Osteocyte (in vitro differentiated cells): Measurements from ENCODE around the gene FOXS1. TPM values are rescaled to one million over a fixed set of nuclear protein-coding genes. Genes with fewer than 3 reads are reported as not detected.

Source experiments
- DNase-seq: peaks from one replicate; pipeline ENCODE4 v3.0.0; 2021; ENCODE audit warnings: mixed read lengths; ENCODE audit not compliant: unreplicated experiment; ENCODE audit errors: extremely low spot score
- H3K27ac Mint-ChIP-seq: one replicate; pipeline ENCODE4 v1.8.0; 2021; ENCODE audit warnings: mild to moderate bottlenecking, mixed read lengths; ENCODE audit not compliant: unreplicated experiment
- H3K27me3 Mint-ChIP-seq: one replicate; pipeline ENCODE4 v1.8.0; 2021; ENCODE audit warnings: mixed read lengths; ENCODE audit not compliant: unreplicated experiment
- H3K36me3 Mint-ChIP-seq: one replicate; pipeline ENCODE4 v1.8.0; 2021; ENCODE audit warnings: mixed read lengths; ENCODE audit not compliant: unreplicated experiment
- H3K4me1 Mint-ChIP-seq: one replicate; pipeline ENCODE4 v1.8.0; 2021; ENCODE audit warnings: mixed read lengths; ENCODE audit not compliant: unreplicated experiment
- H3K4me3 Mint-ChIP-seq: one replicate; pipeline ENCODE4 v1.8.0; 2021; ENCODE audit warnings: mild to moderate bottlenecking, moderate library complexity, mixed read lengths; ENCODE audit not compliant: unreplicated experiment
- H3K9me3 Mint-ChIP-seq: one replicate; pipeline ENCODE4 v1.8.0; 2021; ENCODE audit warnings: mixed read lengths; ENCODE audit not compliant: unreplicated experiment
- total RNA-seq: library from RNA; stranded (reverse); gene quantifications from 2 replicates; pipeline ENCODE4 v1.2.1, GENCODE V29; 2021
- TF ChIP-seq, protein P1 (sequence below): fragments of 200-600 bp; sonication (generic); IDR thresholded peaks from 2 replicates; pipeline ENCODE4 v1.5.0; 2021; ENCODE audit warnings: antibody characterized with exemption, mild to moderate bottlenecking, moderate library complexity

Gene FOXS1
- total RNA-seq, 1 donor from 2014 or later: 11.8 TPM

DNA sequence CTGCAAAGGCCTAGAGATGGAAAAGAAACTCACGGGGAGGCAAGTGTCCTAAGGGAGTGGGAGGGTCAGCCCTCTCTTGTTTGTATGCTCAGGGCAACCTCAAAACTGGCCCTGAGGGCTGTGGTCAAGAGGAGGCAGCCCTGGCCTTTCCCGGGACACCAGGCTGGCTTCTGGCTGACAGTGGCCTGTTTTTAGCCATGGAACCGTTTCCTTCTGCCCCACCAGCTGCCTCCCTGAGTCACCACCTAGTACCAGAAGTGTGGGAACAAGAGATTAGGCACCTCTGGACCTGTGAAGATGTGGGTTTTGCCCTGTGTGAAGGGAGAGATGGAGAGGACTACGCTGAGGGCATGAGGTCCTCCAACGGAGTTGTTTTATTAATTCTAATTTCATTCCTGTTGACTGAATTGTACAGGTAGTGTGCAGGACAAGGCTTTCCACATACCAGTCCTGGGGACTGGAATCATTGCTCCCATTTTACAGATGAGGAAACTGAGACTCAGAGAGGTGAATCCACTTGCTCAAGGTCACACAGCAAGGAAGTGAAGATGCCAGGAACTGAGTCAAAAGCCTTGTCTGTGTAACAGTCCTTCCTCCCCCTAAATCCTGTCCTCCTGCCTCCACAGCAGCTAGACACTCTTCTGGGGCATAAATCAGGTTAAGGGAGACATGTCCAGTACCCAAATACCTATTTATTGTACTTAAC lies 5.5 kb downstream of the FOXS1 start:
- no peak overlapping the region for H3K4me3 Mint-ChIP-seq
- DNase-seq: no peak
- no peak overlapping the region for H3K27ac Mint-ChIP-seq
- TF ChIP-seq, protein P1, sequence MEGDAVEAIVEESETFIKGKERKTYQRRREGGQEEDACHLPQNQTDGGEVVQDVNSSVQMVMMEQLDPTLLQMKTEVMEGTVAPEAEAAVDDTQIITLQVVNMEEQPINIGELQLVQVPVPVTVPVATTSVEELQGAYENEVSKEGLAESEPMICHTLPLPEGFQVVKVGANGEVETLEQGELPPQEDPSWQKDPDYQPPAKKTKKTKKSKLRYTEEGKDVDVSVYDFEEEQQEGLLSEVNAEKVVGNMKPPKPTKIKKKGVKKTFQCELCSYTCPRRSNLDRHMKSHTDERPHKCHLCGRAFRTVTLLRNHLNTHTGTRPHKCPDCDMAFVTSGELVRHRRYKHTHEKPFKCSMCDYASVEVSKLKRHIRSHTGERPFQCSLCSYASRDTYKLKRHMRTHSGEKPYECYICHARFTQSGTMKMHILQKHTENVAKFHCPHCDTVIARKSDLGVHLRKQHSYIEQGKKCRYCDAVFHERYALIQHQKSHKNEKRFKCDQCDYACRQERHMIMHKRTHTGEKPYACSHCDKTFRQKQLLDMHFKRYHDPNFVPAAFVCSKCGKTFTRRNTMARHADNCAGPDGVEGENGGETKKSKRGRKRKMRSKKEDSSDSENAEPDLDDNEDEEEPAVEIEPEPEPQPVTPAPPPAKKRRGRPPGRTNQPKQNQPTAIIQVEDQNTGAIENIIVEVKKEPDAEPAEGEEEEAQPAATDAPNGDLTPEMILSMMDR: no peak
- no peaks in the 10 kb centered on the region for H3K36me3 Mint-ChIP-seq
- no peaks in the 10 kb centered on the region for H3K9me3 Mint-ChIP-seq
- no peaks in the 10 kb centered on the region for H3K27me3 Mint-ChIP-seq
- peaks cover 43% of the 10 kb centered on the region for H3K4me1 Mint-ChIP-seq

DNA sequence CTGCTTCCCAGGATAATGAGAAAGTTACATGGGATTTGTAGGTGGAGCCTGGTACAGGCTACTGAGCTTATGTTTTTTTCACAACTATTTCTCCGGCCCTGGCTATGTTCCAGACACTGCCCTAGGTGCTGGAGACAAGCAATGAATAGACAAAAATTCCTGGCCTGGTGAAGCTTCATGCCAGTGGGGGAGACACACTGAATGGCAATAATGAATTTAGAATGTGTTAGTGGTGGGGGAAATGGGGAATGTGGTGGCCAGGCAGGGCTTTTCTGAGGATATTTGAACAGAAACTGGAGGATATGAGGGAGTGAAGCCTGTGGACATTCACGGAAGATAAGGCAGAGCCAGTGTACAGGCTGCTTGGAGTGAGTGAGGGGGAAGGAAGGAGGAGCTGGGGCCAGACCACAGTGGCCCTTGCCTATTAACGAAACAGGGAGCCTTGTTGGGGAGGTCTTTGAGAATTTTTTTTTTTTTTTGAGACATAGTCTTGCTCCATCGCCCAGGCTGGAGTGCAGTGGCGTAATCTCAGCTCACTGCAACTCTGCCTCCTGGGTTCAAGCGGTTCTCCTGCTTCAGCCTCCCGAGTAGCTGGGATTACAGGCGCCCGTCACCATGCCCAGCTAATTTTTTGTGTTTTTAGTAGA lies 6.6 kb downstream of the FOXS1 start:
- Mint-ChIP-seq H3K27me3 (no peaks in the 10 kb centered on the region), H3K36me3 (no peaks in the 10 kb centered on the region), H3K27ac (no peak overlapping the region), H3K4me3 (no peak overlapping the region), H3K4me1 (peaks cover 36% of the 10 kb centered on the region), H3K9me3 (no peaks in the 10 kb centered on the region)
- no peak for DNase-seq
- TF ChIP-seq, protein P1: no peak

DNA sequence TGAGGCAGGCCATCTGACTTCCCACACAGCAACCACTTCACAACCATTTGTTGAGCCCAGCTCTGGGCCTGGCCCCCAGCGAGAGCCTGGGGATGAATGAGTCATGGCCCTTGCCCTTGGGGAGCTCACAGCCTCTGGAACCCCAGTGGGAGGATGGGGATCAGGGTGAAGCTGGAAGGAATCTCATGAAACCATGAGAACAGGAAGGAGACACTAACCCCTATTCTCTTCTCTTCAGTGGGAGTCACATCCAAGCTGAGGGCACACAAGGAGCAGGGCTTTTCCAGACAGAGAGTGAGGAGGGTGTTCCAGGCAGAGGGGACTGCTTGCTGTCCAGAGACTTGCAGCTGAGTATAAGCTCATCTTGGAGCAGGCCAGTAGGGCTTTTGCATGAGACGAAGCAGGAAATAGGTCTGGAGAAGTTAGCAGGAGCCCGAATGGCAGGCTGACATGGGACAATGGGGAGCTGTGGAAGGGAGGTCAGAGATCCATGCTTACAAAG lies 7.5 kb downstream of the FOXS1 start:
- peaks cover 29% of the 10 kb centered on the region for H3K4me1 Mint-ChIP-seq
- no peaks in the 10 kb centered on the region for H3K27me3 Mint-ChIP-seq
- H3K36me3 Mint-ChIP-seq: no peaks in the 10 kb centered on the region
- H3K4me3 Mint-ChIP-seq: no peak overlapping the region
- H3K9me3 Mint-ChIP-seq: no peaks in the 10 kb centered on the region
- H3K27ac Mint-ChIP-seq: no peak overlapping the region
- DNase-seq: no peak
- TF ChIP-seq, protein P1: no peak

DNA sequence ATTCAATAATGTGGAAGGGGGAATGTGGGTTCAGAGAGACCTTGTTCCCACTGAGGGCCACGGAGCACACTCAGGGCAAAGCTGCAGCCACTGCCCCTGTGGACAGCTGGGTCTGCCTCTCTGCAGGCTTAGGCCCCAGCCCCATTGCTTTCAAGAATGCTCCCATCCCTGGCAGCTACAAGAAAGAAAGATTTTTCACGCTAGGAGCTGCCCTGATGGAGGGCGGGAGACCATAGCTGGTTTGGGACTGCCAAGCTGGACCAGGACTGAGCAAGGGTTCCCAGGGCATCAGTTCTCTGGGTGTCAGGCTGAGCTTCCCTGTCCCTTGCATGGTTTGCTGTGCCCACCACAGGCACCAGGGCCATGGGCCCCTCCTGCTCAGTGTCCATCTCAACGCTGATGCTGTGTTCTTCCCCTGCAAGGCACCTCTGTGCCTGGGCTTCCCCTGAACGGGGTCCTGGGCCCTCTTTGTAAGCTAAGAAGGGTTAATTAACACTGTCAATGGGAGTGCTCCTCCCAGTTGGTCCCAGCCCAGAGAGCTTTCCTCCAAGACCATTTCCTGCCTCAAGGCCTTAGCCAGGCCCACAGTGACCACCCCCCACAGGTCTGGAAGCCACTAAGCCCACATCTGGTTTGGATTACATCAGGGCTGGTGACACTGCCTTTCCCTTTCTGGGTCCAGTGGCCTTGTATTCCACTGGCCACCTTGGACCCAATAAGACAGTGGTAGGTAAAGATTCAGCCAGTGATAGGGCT lies 8.4 kb downstream of the FOXS1 start:
- Mint-ChIP-seq H3K4me3 (no peak overlapping the region), H3K27me3 (no peaks in the 10 kb centered on the region), H3K36me3 (no peaks in the 10 kb centered on the region), H3K4me1 (peaks cover 20% of the 10 kb centered on the region), H3K9me3 (no peaks in the 10 kb centered on the region), H3K27ac (peak overlapping the region; percentile 41)
- no peak for DNase-seq
- TF ChIP-seq, protein P1: no peak
